OCI-LY7 (cell line): ENCODE data around the gene HTR3D. TPM values are rescaled to one million over a fixed set of nuclear protein-coding genes. Genes with fewer than 3 reads are reported as not detected.

Experiments used
- BruUV-seq: library from RNA; stranded (reverse); fragments of 400-500 nt; replicated peaks from 2 replicates; lab custom pipeline; 2021; lab: Mats Ljungman, UMichigan
- CTCF ChIA-PET: fragments of 300-600 bp; sonication (Branson Sonifier 250); formaldehyde crosslinking; loops from one replicate; lab custom pipeline; 2022; ENCODE audit warnings: antibody characterized with exemption; ENCODE audit not compliant: unreplicated experiment; lab: Charles Lee
- POLR2A ChIA-PET: fragments of 300-600 bp; sonication (Branson Sonifier 250); formaldehyde crosslinking; loops from one replicate; lab custom pipeline; 2022; ENCODE audit warnings: antibody characterized with exemption; lab: Charles Lee
- DNase-seq: peaks from one replicate; pipeline ENCODE4 v3.0.0-alpha.2; 2015; ENCODE audit warnings: low spot score
- H2AFZ ChIP-seq: fragments of 200-600 bp; sonication (generic), shearing (Covaris generic); 2 replicates; pipeline ENCODE4 v1.6.1; 2014; ENCODE audit warnings: mild to moderate bottlenecking, antibody characterized with exemption, low read length, moderate library complexity
- H3K27ac ChIP-seq: fragments of 200-600 bp; sonication (generic); 2 replicates; pipeline ENCODE4 v1.5.1; 2014; ENCODE audit warnings: mixed run types, low read depth, mild to moderate bottlenecking, moderate library complexity, low read length, inconsistent platforms; ENCODE audit not compliant: poor library complexity, severe bottlenecking
- H3K36me3 ChIP-seq: fragments of 200-600 bp; sonication (generic); 2 replicates; pipeline ENCODE4 v1.6.1; 2014; ENCODE audit warnings: mild to moderate bottlenecking, antibody characterized with exemption, low read length, moderate library complexity, mixed read lengths; ENCODE audit not compliant: insufficient read depth
- H3K4me1 ChIP-seq: fragments of 200-600 bp; sonication (generic); 2 replicates; pipeline ENCODE4 v1.5.1; 2014; ENCODE audit warnings: mild to moderate bottlenecking, low read length; ENCODE audit not compliant: insufficient read depth, poor library complexity, severe bottlenecking
- H3K4me2 ChIP-seq: fragments of 200-600 bp; sonication (generic); 2 replicates; pipeline ENCODE4 v1.6.1; 2014; ENCODE audit warnings: mild to moderate bottlenecking, low read length
- H3K4me3 ChIP-seq: fragments of 200-600 bp; sonication (generic); 2 replicates; pipeline ENCODE4 v1.5.1; 2014; ENCODE audit warnings: mild to moderate bottlenecking, low read depth, low read length; ENCODE audit not compliant: poor library complexity, severe bottlenecking
- H3K79me2 ChIP-seq: fragments of 200-600 bp; sonication (generic); 2 replicates; pipeline ENCODE4 v1.6.1; 2016; ENCODE audit warnings: low read depth, mild to moderate bottlenecking, low read length, moderate library complexity, mixed read lengths; ENCODE audit not compliant: insufficient read depth
- H3K9me2 ChIP-seq: fragments of 200-600 bp; sonication (generic); 2 replicates; pipeline ENCODE4 v1.6.1; 2016; ENCODE audit warnings: mild to moderate bottlenecking, low read length, mixed read lengths; ENCODE audit not compliant: insufficient read depth
- H3K9me3 ChIP-seq: fragments of 200-600 bp; sonication (generic); 2 replicates; pipeline ENCODE4 v1.6.1; 2014; ENCODE audit warnings: mild to moderate bottlenecking, mixed run types, low read length, mixed read lengths
- H4K20me1 ChIP-seq: fragments of 200-600 bp; sonication (generic); 2 replicates; pipeline ENCODE4 v1.6.1; 2014; ENCODE audit warnings: mild to moderate bottlenecking, antibody characterized with exemption, low read length, moderate library complexity, mixed read lengths; ENCODE audit not compliant: insufficient read depth
- CTCF ChIP-seq: fragments of 200-600 bp; sonication (generic); conservative IDR thresholded peaks from 2 replicates; pipeline ENCODE4 v1.5.1; 2014; ENCODE audit warnings: mild to moderate bottlenecking, antibody characterized with exemption, low read length, moderate library complexity, mixed read lengths
- EZH2phosphoT487 ChIP-seq: fragments of 200-600 bp; sonication (generic); IDR thresholded peaks from 2 replicates; pipeline ENCODE4 v1.6.1; 2018; ENCODE audit warnings: low read depth, borderline replicate concordance, mild to moderate bottlenecking, mixed run types, antibody characterized with exemption, low read length, moderate library complexity, mixed read lengths
- intact Hi-C: fragments of 100-400 bp; cut with micrococcal nuclease; formaldehyde crosslinking; loops from one replicate; pipeline ENCODE4 v1.10.0; 2022; ENCODE audit not compliant: unreplicated experiment
- total RNA-seq, 2 experiments: library from RNA; depleted of rRNA in 1 of 2; stranded (reverse); fragments of >200 nt in 1 of 2; shearing (Covaris generic) in 1 of 2; gene quantifications; 2 replicates each; pipeline ENCODE4 v1.2.3, GENCODE V29; 2014 to 2022

HTR3D gene
- total RNA-seq, 2 experiments from 2014 or later, result not detected

GRCh38 chr3:184045995-184046394, 14.5 kb downstream of the HTR3D start:
- POLR2A ChIA-PET, result no interaction called here
- Histone ChIP-seq H2AFZ (no peak overlapping the region), H3K79me2 (no peaks in the 10 kb centered on the region), H3K9me2 (no peaks in the 10 kb centered on the region), H3K36me3 (no peaks in the 10 kb centered on the region), H4K20me1 (no peaks in the 10 kb centered on the region), H3K27ac (no peak overlapping the region), H3K4me2 (no peak overlapping the region), H3K4me3 (no peak overlapping the region), H3K9me3 (no peaks in the 10 kb centered on the region), H3K4me1 (no peaks in the 10 kb centered on the region)
- intact Hi-C loops, result no loop called here
- TF ChIP-seq EZH2phosphoT487 (no peak), CTCF (no peak)
- CTCF ChIA-PET, result no interaction called here
- no TSS peak for BruUV-seq
- DNase-seq, result no peak

- POLR2A ChIA-PET, result interaction anchor here (0.7 to 0.9 kb wide), 2 partner anchors 14 to 23 kb away, joined by 3 to 4 read pairs; no protein-coding TSS in a partner anchor
These were observed 18.8 kb downstream of the HTR3D start for GRCh38 chr3:184050217-184050847.

More at GRCh38 chr3:184050217-184050847, 18.8 kb downstream of the HTR3D start:
- BruUV-seq, result no TSS peak
- no peak for TF ChIP-seq CTCF
- no peak for TF ChIP-seq EZH2phosphoT487
- Histone ChIP-seq H3K27ac (no peak overlapping the region), H3K79me2 (no peaks in the 10 kb centered on the region), H3K4me1 (no peaks in the 10 kb centered on the region), H3K36me3 (no peaks in the 10 kb centered on the region), H3K4me2 (no peak overlapping the region), H2AFZ (no peak overlapping the region), H3K4me3 (no peak overlapping the region), H3K9me3 (no peaks in the 10 kb centered on the region), H4K20me1 (no peaks in the 10 kb centered on the region), H3K9me2 (no peaks in the 10 kb centered on the region)
- DNase-seq, result peak; percentile 27
- intact Hi-C loops, result no loop called here
- CTCF ChIA-PET, result no interaction called here
